GM18873 (cell line): ENCODE measurements around the gene HHIP.

ENCODE experiments used
- ATAC-seq: cut with Tn5 transposase; IDR thresholded peaks from one replicate; pipeline ENCODE4 v1.9.1; 2021; ENCODE audit warnings: mild to moderate bottlenecking, moderate library complexity, moderate number of reproducible peaks; ENCODE audit not compliant: unreplicated experiment, low FRiP score

Gene HHIP

GRCh38 chr4:144653781-144654545, 8.0 kb downstream of the HHIP start:
- ATAC-seq = no peak

GRCh38 chr4:144655491-144655890, 9.5 kb downstream of the HHIP start:
- no peak for ATAC-seq

- no peak for ATAC-seq
Measured at GRCh38 chr4:144656850-144657249, 10.9 kb downstream of the HHIP start.

- ATAC-seq = no peak
Measured at GRCh38 chr4:144658015-144658567, 12.1 kb downstream of the HHIP start.

GRCh38 chr4:144658903-144659302, 12.9 kb downstream of the HHIP start:
- no peak for ATAC-seq

- no peak for ATAC-seq
Measured at GRCh38 chr4:144659447-144659846, 13.5 kb downstream of the HHIP start.

- ATAC-seq = no peak
Measured at GRCh38 chr4:144663834-144664475, 18.0 kb downstream of the HHIP start.

GRCh38 chr4:144666539-144667175, 20.7 kb downstream of the HHIP start:
- no peak for ATAC-seq

- ATAC-seq = no peak
Measured at GRCh38 chr4:144667500-144667899, 21.5 kb downstream of the HHIP start.

- ATAC-seq = no peak
Measured at GRCh38 chr4:144670776-144671175, 24.8 kb downstream of the HHIP start.

GRCh38 chr4:144674711-144675110, 28.8 kb downstream of the HHIP start:
- no peak for ATAC-seq

- no peak for ATAC-seq
Measured at GRCh38 chr4:144681806-144682205, 35.9 kb downstream of the HHIP start.

GRCh38 chr4:144683516-144683915, 37.6 kb downstream of the HHIP start:
- ATAC-seq = no peak

GRCh38 chr4:144685911-144686310, 40.0 kb downstream of the HHIP start:
- ATAC-seq = no peak

- no peak for ATAC-seq
Measured at GRCh38 chr4:144686921-144687320, 41.0 kb downstream of the HHIP start.

- no peak for ATAC-seq
Measured at GRCh38 chr4:144687466-144687865, 41.5 kb downstream of the HHIP start.

- no peak for ATAC-seq
Measured at GRCh38 chr4:144688035-144688569, 42.1 kb downstream of the HHIP start.

- no peak for ATAC-seq
Measured at GRCh38 chr4:144689125-144689524, 43.2 kb downstream of the HHIP start.

GRCh38 chr4:144695721-144696120, 49.8 kb downstream of the HHIP start:
- ATAC-seq = no peak

- no peak for ATAC-seq
Measured at GRCh38 chr4:144696376-144696775, 50.4 kb downstream of the HHIP start.

- ATAC-seq = no peak
Measured at GRCh38 chr4:144699565-144699964, 53.6 kb downstream of the HHIP start.
